SK-N-MC (cell line): Measurements from ENCODE around the gene CBY3.

Experiments
- EZH2 ChIP-seq: fragments of 200-600 bp; sonication (generic); IDR thresholded peaks from one replicate; pipeline ENCODE4 v1.6.1; 2017; ENCODE audit warnings: antibody characterized with exemption
- POLR2AphosphoS5 ChIP-seq: IDR thresholded peaks from 2 replicates; pipeline ENCODE4 v1.6.1; 2012; ENCODE audit warnings: mild to moderate bottlenecking, low read depth, low read length, borderline replicate concordance

GRCh38 chr5:179720222-179720621, 39.4 kb upstream of the CBY3 start:
- TF ChIP-seq EZH2 (no peak), POLR2AphosphoS5 (no peak)
